A549 (cell line): ENCODE results near the gene MYH11.

Experiments used
- CEBPB ChIP-seq, 2 experiments: fragments of >200 bp in 1 of 2; sonication (Bioruptor Twin) in 1 of 2; formaldehyde crosslinking in 1 of 2; IDR thresholded peaks; 2 replicates each; pipeline ENCODE4 v1.6.1; 2012 to 2016
- CTCF ChIP-seq: fragments of >200 bp; sonication (Bioruptor Twin); formaldehyde crosslinking; IDR thresholded peaks from 3 replicates; pipeline ENCODE4 v1.5.1; 2016
- EHMT2 ChIP-seq: fragments of 200-600 bp; sonication (generic); IDR thresholded peaks from 2 replicates; pipeline ENCODE4 v1.6.1; 2016; ENCODE audit warnings: antibody characterized with exemption, low read depth, mild to moderate bottlenecking, moderate library complexity
- EP300 ChIP-seq, 2 experiments: fragments of >200 bp; sonication (Bioruptor Twin); formaldehyde crosslinking; IDR thresholded peaks; 2 replicates in 1 of 2; 3 replicates in 1 of 2; pipeline ENCODE4 v1.6.1; 2016 to 2017
- HDAC2 ChIP-seq: fragments of 200-600 bp; sonication (generic); IDR thresholded peaks from 2 replicates; pipeline ENCODE4 v1.6.1; 2016
- POLR2A ChIP-seq: IDR thresholded peaks from 2 replicates; pipeline ENCODE4 v1.6.1; 2012; ENCODE audit warnings: mild to moderate bottlenecking, low read length
- SREBF2 ChIP-seq: fragments of 450-650 bp; IDR thresholded peaks from 2 replicates; pipeline ENCODE4 v1.6.1; 2014; ENCODE audit warnings: mild to moderate bottlenecking, moderate library complexity
- USF2 ChIP-seq: fragments of 450-650 bp; IDR thresholded peaks from 2 replicates; pipeline ENCODE4 v1.6.1; 2014; ENCODE audit warnings: antibody characterized with exemption
- ZFP36 ChIP-seq: fragments of 450-650 bp; IDR thresholded peaks from 2 replicates; pipeline ENCODE4 v1.6.1; 2014; ENCODE audit warnings: borderline replicate concordance; ENCODE audit not compliant: partially characterized antibody

- TF ChIP-seq CTCF (no peak), USF2 (no peak), EHMT2 (no peak), EP300 (IDR thresholded peaks at IDR 0.05) (peak; percentile 77 to 83; a peak in 3 of 5 replicates), CEBPB (IDR thresholded peaks at IDR 0.05) (peak; percentile 88), POLR2A (no peak), SREBF2 (no peak), ZFP36 (no peak), HDAC2 (no peak)
These were observed 22.5 kb upstream of the MYH11 start for GRCh38 chr16:15879255-15879811.
